ENCODE data around the gene SLFN13. TPM values are rescaled to one million over a fixed set of nuclear protein-coding genes. Genes with fewer than 3 reads are reported as not detected.

SLFN13 gene
- total and polyA plus RNA-seq, 2 of the 4 experiments (the other 2 are of a cell fraction) = 1.7 to 3.9 TPM

DNA sequence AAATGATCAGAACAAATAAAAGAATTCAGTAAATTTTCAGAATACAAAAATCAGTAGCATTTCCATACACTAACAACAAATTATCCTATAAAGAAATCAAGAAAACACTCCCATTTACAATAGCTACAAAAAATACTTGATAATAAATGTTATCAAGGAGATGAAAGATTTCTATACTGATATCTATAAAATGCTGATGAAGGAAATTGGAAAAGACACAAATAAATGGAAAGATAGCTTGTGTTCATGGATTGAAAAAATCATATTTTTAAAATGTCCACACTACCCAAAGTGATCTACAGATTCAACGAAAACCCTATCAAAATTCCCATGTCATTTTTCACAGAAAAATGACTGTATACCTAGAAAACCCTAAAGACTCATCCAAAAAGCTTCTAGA is 34.3 kb downstream of the SLFN13 start:
- H3K27ac ChIP-seq (ENCODE audit: insufficient read depth, low read length) = no peak overlapping the region
- H3K4me2 ChIP-seq (ENCODE audit: low read depth, low read length) = no peak overlapping the region
- no peak overlapping the region for H4K91ac ChIP-seq (ENCODE audit: insufficient read depth, low read depth, low read length)
- no peak overlapping the region for H2BK15ac ChIP-seq (ENCODE audit: low read depth, low read length)
- BruUV-seq (replicated peaks) = no TSS peak
- no peak overlapping the region for H4K8ac ChIP-seq (ENCODE audit: low read depth in 2 of 2, low read length in 2 of 2)
- no peaks in the 10 kb centered on the region for H4K20me1 ChIP-seq (ENCODE audit: insufficient read depth, low read length)
- in situ Hi-C loops (cut with MboI; ENCODE audit: low sequenced_read_pairs) (no loop called here), dilution Hi-C loops (cut with HindIII; ENCODE audit: low sequenced_read_pairs, unreplicated experiment) (no loop called here), intact Hi-C loops (cut with micrococcal nuclease) (no loop called here)
- H4K5ac ChIP-seq (ENCODE audit: low read depth, low read length) = no peak overlapping the region
- no peaks in the 10 kb centered on the region for H3K9me1 ChIP-seq (ENCODE audit: insufficient read depth, low read length)
- H2AK5ac ChIP-seq (ENCODE audit: low read depth, low read length) = no peak overlapping the region
- WGBS, 2 experiments (ENCODE audit: extremely low coverage in 2 of 2, insufficient read length in 1 of 2) = no CpG with 5 or more reads among the region's 1 CpG
- H2AFZ ChIP-seq (replicated peaks; ENCODE audit: low read length, poor library complexity) = no peak overlapping the region
- no peaks in the 10 kb centered on the region for H3K27me3 ChIP-seq (ENCODE audit: control insufficient read depth, insufficient read depth, low read length)
- H3K9me3 ChIP-seq (ENCODE audit: control insufficient read depth, insufficient read depth, low read length) = no peaks in the 10 kb centered on the region
- no peak for TF ChIP-seq SMC3 (IDR thresholded peaks at IDR 0.05; ENCODE audit: low read depth, low read length)
- TF ChIP-seq MAZ (IDR thresholded peaks at IDR 0.05; ENCODE audit: borderline replicate concordance, low read depth, low read length) = no peak
- TF ChIP-seq, protein P1, sequence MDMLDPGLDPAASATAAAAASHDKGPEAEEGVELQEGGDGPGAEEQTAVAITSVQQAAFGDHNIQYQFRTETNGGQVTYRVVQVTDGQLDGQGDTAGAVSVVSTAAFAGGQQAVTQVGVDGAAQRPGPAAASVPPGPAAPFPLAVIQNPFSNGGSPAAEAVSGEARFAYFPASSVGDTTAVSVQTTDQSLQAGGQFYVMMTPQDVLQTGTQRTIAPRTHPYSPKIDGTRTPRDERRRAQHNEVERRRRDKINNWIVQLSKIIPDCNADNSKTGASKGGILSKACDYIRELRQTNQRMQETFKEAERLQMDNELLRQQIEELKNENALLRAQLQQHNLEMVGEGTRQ (IDR thresholded peaks at IDR 0.05; ENCODE audit: low read depth, low read length) = no peak
- no peak for TF ChIP-seq RAD21 (IDR thresholded peaks at IDR 0.05; ENCODE audit: low read length)
- no peak for TF ChIP-seq POLR2A (IDR thresholded peaks at IDR 0.05; ENCODE audit: low read depth, low read length)
- TF ChIP-seq MAFK (IDR thresholded peaks at IDR 0.05; ENCODE audit: low read depth, low read length) = 0 out of 2 replicates have a peak, but pooled peaks have one; percentile 24
- no peak for TF ChIP-seq RCOR1 (IDR thresholded peaks at IDR 0.05; ENCODE audit: insufficient replicate concordance, low read length)
- H3K18ac ChIP-seq (ENCODE audit: low read depth, low read length) = no peak overlapping the region
- peaks cover 6 to 10% of the 10 kb centered on the region in 2 experiments for H3K79me1 ChIP-seq (ENCODE audit: low read depth in 1 of 2, low read length in 2 of 2)
- POLR2A ChIA-PET (ENCODE audit: unreplicated experiment) = no interaction called here
- no peak overlapping the region for H3K4me3 ChIP-seq (ENCODE audit: insufficient read depth, low read depth, low read length)
- no peak overlapping the region for H2AK9ac ChIP-seq (replicated peaks; ENCODE audit: low read depth, low read length, poor library complexity)
- H3K23ac ChIP-seq (ENCODE audit: low read depth, low read length) = no peak overlapping the region
- no peak overlapping the region for H3K4ac ChIP-seq (ENCODE audit: low read depth, low read length)
- no peak overlapping the region for H2BK120ac ChIP-seq (ENCODE audit: low read depth, low read length)
- DNase-seq (no peak), ATAC-seq (ENCODE audit: low read depth) (no peak)
- H2BK5ac ChIP-seq (ENCODE audit: low read depth, low read length, poor library complexity, severe bottlenecking) = no peak overlapping the region
- no peak overlapping the region for H3K9ac ChIP-seq (ENCODE audit: low read depth, low read length)
- H3K36me3 ChIP-seq (ENCODE audit: control insufficient read depth, insufficient read depth, low read length) = peaks cover 18% of the 10 kb centered on the region
- no peak overlapping the region for H3K56ac ChIP-seq (ENCODE audit: extremely low read depth, insufficient read depth, low read length)
- H3K14ac ChIP-seq (replicated peaks; ENCODE audit: low read depth, low read length) = no peak overlapping the region
- CTCF ChIA-PET = no interaction called here
- no peak overlapping the region for H2BK20ac ChIP-seq (ENCODE audit: low read depth, low read length)
- no peaks in the 10 kb centered on the region for H3K4me1 ChIP-seq (ENCODE audit: control insufficient read depth, insufficient read depth, low read length)

Data from IMR-90 (cell line).